CD4-positive, CD25-positive, alpha-beta regulatory T cell (primary cell): ENCODE measurements around the gene SPSB2. TPM values are rescaled to one million over a fixed set of nuclear protein-coding genes. Genes with fewer than 3 reads are reported as not detected.

ENCODE experiments used
- ATAC-seq, 2 donors: fragments of 150-1000 bp; cut with Tn5 transposase; one replicate each; pipeline ENCODE4 v1.10.0; 2021; ENCODE audit warnings: low read depth in 2 of 2, moderate number of reproducible peaks in 2 of 2, moderate library complexity in 1 of 2
- DNase-seq, 3 donors: peaks; one replicate each; pipeline versions ENCODE4 v3.0.0 to v3.0.0-alpha.2; 2012 to 2022; ENCODE audit warnings: mixed read lengths in 1 of 3
- H3K27ac ChIP-seq: one replicate; pipeline ENCODE4 v1.7.0; 2013; ENCODE audit warnings: mild to moderate bottlenecking, low read length; ENCODE audit not compliant: insufficient read depth, poor library complexity, severe bottlenecking
- H3K27me3 ChIP-seq: one replicate; pipeline ENCODE4 v1.7.0; 2013; ENCODE audit warnings: low read length; ENCODE audit not compliant: control insufficient read depth, insufficient read depth
- H3K36me3 ChIP-seq: one replicate; pipeline ENCODE4 v1.7.0; 2013; ENCODE audit warnings: mild to moderate bottlenecking, low read length, moderate library complexity; ENCODE audit not compliant: control insufficient read depth, insufficient read depth
- H3K4me1 ChIP-seq: 2 replicates; pipeline ENCODE4 v1.7.0; 2013; ENCODE audit warnings: mild to moderate bottlenecking, low read length; ENCODE audit not compliant: insufficient read depth, control insufficient read depth, poor library complexity, severe bottlenecking
- H3K4me3 ChIP-seq: one replicate; pipeline ENCODE4 v1.7.0; 2013; ENCODE audit warnings: low read depth, mild to moderate bottlenecking, low read length, moderate library complexity
- H3K9me3 ChIP-seq, 2 experiments: 1 replicate in 1 of 2; 2 replicates in 1 of 2; pipeline ENCODE4 v1.7.0; 2013; ENCODE audit warnings: low read length in 2 of 2, mild to moderate bottlenecking in 1 of 2, moderate library complexity in 1 of 2; ENCODE audit not compliant: control insufficient read depth in 2 of 2
- H3K27ac Mint-ChIP-seq, 3 donors: one replicate each; pipeline ENCODE4 v1.8.0; 2020 to 2022; ENCODE audit warnings: mild to moderate bottlenecking in 3 of 3, mixed read lengths in 3 of 3, moderate library complexity in 2 of 3
- H3K27me3 Mint-ChIP-seq: one replicate; pipeline ENCODE4 v1.8.0; 2022; ENCODE audit warnings: mild to moderate bottlenecking, mixed read lengths
- H3K36me3 Mint-ChIP-seq: one replicate; pipeline ENCODE4 v1.8.0; 2020; ENCODE audit warnings: mixed read lengths
- H3K4me1 Mint-ChIP-seq, 4 donors: one replicate each; pipeline ENCODE4 v1.8.0; 2020 to 2022; ENCODE audit warnings: mixed read lengths in 4 of 4, mild to moderate bottlenecking in 1 of 4
- H3K4me3 Mint-ChIP-seq, 4 donors: one replicate each; pipeline ENCODE4 v1.8.0; 2020 to 2022; ENCODE audit warnings: mild to moderate bottlenecking in 4 of 4, mixed read lengths in 4 of 4, moderate library complexity in 3 of 4
- H3K9me3 Mint-ChIP-seq, 7 donors: one replicate each; pipeline ENCODE4 v1.8.0; 2020 to 2022; ENCODE audit warnings: mixed read lengths in 7 of 7, mild to moderate bottlenecking in 3 of 7, moderate library complexity in 2 of 7
- polyA plus RNA-seq, 4 donors: library from polyadenylated mRNA; unstranded; fragments of 300-500 nt; fragmentation: Illumina TruSeq; gene quantifications; one replicate each; pipeline ENCODE4 v1.2.3, GENCODE V29; 2021
- total RNA-seq: library from RNA; stranded (reverse); gene quantifications from one replicate; pipeline ENCODE4 v1.2.3, GENCODE V29; 2022

SPSB2 gene
- total and polyA plus RNA-seq, 5 donors from 2014 or later = 8.0 to 19.2 (median 12.4) TPM

DNA sequence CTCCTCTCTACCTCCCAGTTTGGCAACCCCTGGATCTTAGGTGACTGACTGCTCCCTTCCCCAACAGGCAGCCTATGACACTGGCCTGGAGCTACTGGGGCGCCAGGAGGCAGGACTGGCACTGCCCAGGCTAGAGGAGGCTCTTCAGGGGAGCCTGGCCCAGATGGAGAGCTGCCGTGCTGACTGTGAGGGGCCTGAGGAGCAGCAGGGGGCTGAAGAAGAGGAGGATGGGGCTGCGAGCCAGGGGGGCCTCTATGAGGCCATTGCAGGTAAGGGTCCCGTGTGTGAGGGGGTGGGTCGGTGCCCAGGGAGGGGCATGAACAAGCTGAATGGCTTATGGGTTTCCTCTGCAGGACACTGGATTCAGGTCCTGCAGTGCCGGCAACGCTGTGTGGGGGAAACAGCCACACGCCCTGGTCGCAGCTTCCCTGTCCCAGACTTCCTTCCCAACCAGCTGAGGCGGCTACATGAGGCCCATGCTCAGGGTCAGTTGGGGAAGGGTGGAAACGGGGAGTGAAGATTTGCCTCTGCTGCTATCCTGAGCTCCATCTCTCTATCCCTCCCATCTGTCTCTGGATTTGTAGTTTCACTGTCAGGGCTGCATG is 42.7 kb downstream of the SPSB2 start:
- peak overlapping the region; percentile 79 to 93 (median 86) for H3K4me3 Mint-ChIP-seq
- H3K9me3 ChIP-seq = no peaks in the 10 kb centered on the region
- peak overlapping the region in 2 of 3 donors; percentile 38 to 42 for H3K27ac Mint-ChIP-seq

GRCh38 chr12:6829536-6830220 is 43.4 kb downstream of the SPSB2 start:
- H3K27me3 ChIP-seq = peaks cover 15% of the 10 kb centered on the region
- H3K36me3 ChIP-seq = no peaks in the 10 kb centered on the region
- Mint-ChIP-seq H3K27ac (peak overlapping the region in 2 of 3 donors; percentile 73 to 78), H3K4me1 (peaks cover 0 to 31% (median 10%) of the 10 kb centered on the region in 4 donors), H3K9me3 (peaks cover 0 to 3% (median 0%) of the 10 kb centered on the region in 7 donors), H3K36me3 (no peaks in the 10 kb centered on the region), H3K27me3 (peaks cover 67% of the 10 kb centered on the region), H3K4me3 (peak overlapping the region; percentile 80 to 93 (median 90))
- H3K4me3 ChIP-seq = no peak overlapping the region
- ATAC-seq (no peak), DNase-seq (no peak)
- no peak overlapping the region for H3K27ac ChIP-seq
- no peaks in the 10 kb centered on the region for H3K9me3 ChIP-seq
- H3K4me1 ChIP-seq = peaks cover 22% of the 10 kb centered on the region

More for the DNA sequence above, 42.7 kb downstream of the SPSB2 start:
- ATAC-seq = no peak
- Mint-ChIP-seq H3K9me3 (peaks cover 0 to 3% (median 0%) of the 10 kb centered on the region in 7 donors), H3K27me3 (peaks cover 63% of the 10 kb centered on the region), H3K4me1 (peaks cover 0 to 24% (median 10%) of the 10 kb centered on the region in 4 donors), H3K36me3 (no peaks in the 10 kb centered on the region)
- DNase-seq = no peak
- H3K27ac ChIP-seq = no peak overlapping the region
- H3K36me3 ChIP-seq = no peaks in the 10 kb centered on the region
- no peak overlapping the region for H3K4me3 ChIP-seq
- H3K27me3 ChIP-seq = peaks cover 15% of the 10 kb centered on the region
- H3K4me1 ChIP-seq = peaks cover 22% of the 10 kb centered on the region

GRCh38 chr12:6828781-6829535 is 44.1 kb downstream of the SPSB2 start:
- H3K4me3 ChIP-seq = peak overlapping the region; percentile 7
- peaks cover 22% of the 10 kb centered on the region for H3K4me1 ChIP-seq
- Mint-ChIP-seq H3K4me1 (peaks cover 0 to 31% (median 10%) of the 10 kb centered on the region in 4 donors), H3K4me3 (peak overlapping the region; percentile 80 to 93 (median 90)), H3K36me3 (no peaks in the 10 kb centered on the region), H3K27me3 (peaks cover 70% of the 10 kb centered on the region), H3K27ac (peak overlapping the region; percentile 78 to 90 (median 83)), H3K9me3 (peaks cover 0 to 3% (median 0%) of the 10 kb centered on the region in 7 donors)
- ATAC-seq (peak; percentile 62 to 66), DNase-seq (peak in 1 of 3 donors; percentile 38)
- no peaks in the 10 kb centered on the region for H3K36me3 ChIP-seq
- peaks cover 15% of the 10 kb centered on the region for H3K27me3 ChIP-seq
- no peaks in the 10 kb centered on the region for H3K9me3 ChIP-seq
- no peak overlapping the region for H3K27ac ChIP-seq

GRCh38 chr12:6827982-6828780 is 44.9 kb downstream of the SPSB2 start, which contains the start of gene P3H3:
Gene P3H3 (plus strand): TSS chr12:6828407. CDS start chr12:6828441, 34 bp downstream.
- peak within 1 kb of the TSS; percentile 78 to 90 (median 83) for H3K27ac Mint-ChIP-seq
- ATAC-seq = peak; percentile 36 to 41
- peaks cover 0 to 3% (median 0%) of the 10 kb centered on the region in 7 donors for H3K9me3 Mint-ChIP-seq
- Histone ChIP-seq H3K36me3 (no peaks in the 10 kb centered on the region), H3K9me3 (no peaks in the 10 kb centered on the region), H3K27me3 (peaks cover 15% of the 10 kb centered on the region), H3K4me1 (peaks cover 22% of the 10 kb centered on the region), H3K27ac (no peak within 1 kb of the TSS), H3K4me3 (peak within 1 kb of the TSS; percentile 7)
- H3K4me1 Mint-ChIP-seq = peaks cover 0 to 31% (median 10%) of the 10 kb centered on the region in 4 donors
- H3K36me3 Mint-ChIP-seq = no peaks in the 10 kb centered on the region
- peak within 1 kb of the TSS; percentile 80 to 93 (median 90) for H3K4me3 Mint-ChIP-seq
- H3K27me3 Mint-ChIP-seq = peaks cover 70% of the 10 kb centered on the region
- DNase-seq = peak in 1 of 3 donors; percentile 51

- Mint-ChIP-seq H3K36me3 (no peaks in the 10 kb centered on the region), H3K4me1 (peaks cover 0 to 31% (median 10%) of the 10 kb centered on the region in 4 donors), H3K4me3 (peak overlapping the region; percentile 77 to 92 (median 81)), H3K9me3 (peaks cover 0 to 3% (median 0%) of the 10 kb centered on the region in 7 donors), H3K27me3 (peaks cover 76% of the 10 kb centered on the region), H3K27ac (no peak overlapping the region)
- DNase-seq = peak in 1 of 3 donors; percentile 43
- H3K4me3 ChIP-seq = no peak overlapping the region
- ATAC-seq = no peak
- H3K9me3 ChIP-seq = no peaks in the 10 kb centered on the region
- no peaks in the 10 kb centered on the region for H3K36me3 ChIP-seq
- H3K4me1 ChIP-seq = peaks cover 22% of the 10 kb centered on the region
- H3K27ac ChIP-seq = no peak overlapping the region
- H3K27me3 ChIP-seq = peaks cover 15% of the 10 kb centered on the region
Observed at GRCh38 chr12:6827437-6827911, 45.6 kb downstream of the SPSB2 start.

- Mint-ChIP-seq H3K4me1 (peaks cover 0 to 37% (median 10%) of the 10 kb centered on the region in 4 donors), H3K9me3 (peaks cover 0 to 3% (median 0%) of the 10 kb centered on the region in 7 donors), H3K4me3 (peak overlapping the region; percentile 77 to 92 (median 81)), H3K36me3 (no peaks in the 10 kb centered on the region), H3K27me3 (peaks cover 75% of the 10 kb centered on the region), H3K27ac (no peak overlapping the region)
- Histone ChIP-seq H3K4me1 (peaks cover 23% of the 10 kb centered on the region), H3K27me3 (peaks cover 15% of the 10 kb centered on the region), H3K9me3 (no peaks in the 10 kb centered on the region), H3K4me3 (no peak overlapping the region), H3K27ac (no peak overlapping the region), H3K36me3 (no peaks in the 10 kb centered on the region)
- DNase-seq (no peak), ATAC-seq (no peak)
Observed at GRCh38 chr12:6826734-6827436, 46.2 kb downstream of the SPSB2 start.
